CD1c-positive myeloid dendritic cell (primary cell): ENCODE measurements around the gene HOXC12.

ENCODE experiments used
- DNase-seq: peaks from one replicate; pipeline ENCODE4 v3.0.0-alpha.2; 2016; ENCODE audit errors: extremely low spot score

HOXC12 gene

GRCh38 chr12:53956251-53956887, 1.7 kb downstream of the HOXC12 start:
- DNase-seq: no peak

GRCh38 chr12:53956914-53957536, 2.3 kb downstream of the HOXC12 start:
- no peak for DNase-seq

GRCh38 chr12:53958128-53958527, 3.4 kb downstream of the HOXC12 start:
- DNase-seq: no peak

- no peak for DNase-seq
Observed at GRCh38 chr12:53959314-53959713, 4.6 kb downstream of the HOXC12 start.

- no peak for DNase-seq
Observed at GRCh38 chr12:53960187-53961024, 5.7 kb downstream of the HOXC12 start.

- no peak for DNase-seq
Observed at GRCh38 chr12:53961025-53961761, 6.5 kb downstream of the HOXC12 start.

GRCh38 chr12:53963005-53963404, 8.3 kb downstream of the HOXC12 start:
- no peak for DNase-seq

- DNase-seq: no peak
Observed at GRCh38 chr12:53963434-53964314, 9.0 kb downstream of the HOXC12 start.

GRCh38 chr12:53964315-53964713, 9.6 kb downstream of the HOXC12 start:
- DNase-seq: no peak

GRCh38 chr12:53965281-53966084, 10.8 kb downstream of the HOXC12 start:
- no peak for DNase-seq

- no peak for DNase-seq
Observed at GRCh38 chr12:53966085-53966384, 11.3 kb downstream of the HOXC12 start.

GRCh38 chr12:53966385-53967133, 11.9 kb downstream of the HOXC12 start:
- no peak for DNase-seq

- no peak for DNase-seq
Observed at GRCh38 chr12:53967421-53967925, 12.8 kb downstream of the HOXC12 start.

- no peak for DNase-seq
Observed at GRCh38 chr12:53968214-53969127, 13.8 kb downstream of the HOXC12 start.

GRCh38 chr12:53969588-53970259, 15.0 kb downstream of the HOXC12 start:
- DNase-seq: no peak

- no peak for DNase-seq
Observed at GRCh38 chr12:53970451-53970850, 15.7 kb downstream of the HOXC12 start.

GRCh38 chr12:53971129-53971528, 16.4 kb downstream of the HOXC12 start:
- no peak for DNase-seq

GRCh38 chr12:53971686-53972085, 17.0 kb downstream of the HOXC12 start:
- no peak for DNase-seq
